Measurements from ENCODE around the gene RMDN3. TPM values are rescaled to one million over a fixed set of nuclear protein-coding genes. Genes with fewer than 3 reads are reported as not detected.

The RMDN3 gene
- polyA plus RNA-seq, 3 donors = 28.9 to 87.2 (median 41.9) TPM

- H3K27ac ChIP-seq (ENCODE audit: low read depth, low read length) = no peak overlapping the region
- WGBS, 3 donors = 79 to 95% (median 93%) methylated on average over 2 of the region's 2 CpGs
These were observed 31.1 kb downstream of the RMDN3 start for GRCh38 chr15:40723919-40724318.

GRCh38 chr15:40722934-40723333 is 32.1 kb downstream of the RMDN3 start:
- WGBS, 3 donors = 78 to 95% (median 95%) methylated on average over 2 of the region's 2 CpGs

GRCh38 chr15:40722354-40722753 is 32.7 kb downstream of the RMDN3 start:
- H3K27ac ChIP-seq (ENCODE audit: low read depth, low read length) = no peak overlapping the region
- 90 to 94% (median 93%) methylated on average over 4 of the region's 4 CpGs for WGBS, 3 donors

More at GRCh38 chr15:40722934-40723333, 32.1 kb downstream of the RMDN3 start:
- no peak overlapping the region for H3K27ac ChIP-seq (ENCODE audit: low read depth, low read length)

GRCh38 chr15:40721701-40722100 is 33.4 kb downstream of the RMDN3 start:
- 66 to 79% (median 79%) methylated on average over 1 of the region's 1 CpG for WGBS, 3 donors
- H3K27ac ChIP-seq (ENCODE audit: low read depth, low read length) = no peak overlapping the region

GRCh38 chr15:40716165-40716564 is 38.9 kb downstream of the RMDN3 start:
- 89 to 93% (median 89%) methylated on average over 6 of the region's 6 CpGs for WGBS, 3 donors

GRCh38 chr15:40714144-40714543 is 40.9 kb downstream of the RMDN3 start:
- no peak overlapping the region for H3K27ac ChIP-seq (ENCODE audit: low read depth, low read length)
- 35 to 68% (median 49%) methylated on average over 2 of the region's 2 CpGs for WGBS, 3 donors

More at GRCh38 chr15:40716165-40716564, 38.9 kb downstream of the RMDN3 start:
- H3K27ac ChIP-seq (ENCODE audit: low read depth, low read length) = no peak overlapping the region

- WGBS, 3 donors = 84 to 92% (median 88%) methylated on average over 2 of the region's 2 CpGs
- H3K27ac ChIP-seq (ENCODE audit: low read depth, low read length) = no peak overlapping the region
These were observed 48.9 kb downstream of the RMDN3 start for GRCh38 chr15:40706121-40706520.

- H3K27ac ChIP-seq (ENCODE audit: low read depth, low read length) = no peak overlapping the region
- 88 to 91% (median 91%) methylated on average over 7 of the region's 7 CpGs for WGBS, 3 donors
These were observed 53.0 kb downstream of the RMDN3 start for GRCh38 chr15:40702077-40702476.

- 92 to 94% (median 92%) methylated on average over 7 of the region's 7 CpGs for WGBS, 3 donors
- H3K27ac ChIP-seq (ENCODE audit: low read depth, low read length) = no peak overlapping the region
These were observed 57.1 kb downstream of the RMDN3 start for GRCh38 chr15:40697916-40698315.

GRCh38 chr15:40696228-40696627 is 58.8 kb downstream of the RMDN3 start:
- WGBS, 3 donors = 77 to 84% (median 78%) methylated on average over 11 of the region's 11 CpGs
- H3K27ac ChIP-seq (ENCODE audit: low read depth, low read length) = no peak overlapping the region

- WGBS, 3 donors = 0% methylated on average over 24 of the region's 24 CpGs
- H3K27ac ChIP-seq (ENCODE audit: low read depth, low read length) = no peak overlapping the region
These were observed 59.6 kb downstream of the RMDN3 start for GRCh38 chr15:40695469-40695890.

- 0% methylated on average over 68 to 81 of the region's 81 CpGs for WGBS, 3 donors
- H3K27ac ChIP-seq (ENCODE audit: low read depth, low read length) = peak within 1 kb of the TSS; percentile 73
These were observed 60.2 kb downstream of the RMDN3 start, which contains the start of gene RAD51 for GRCh38 chr15:40694688-40695468. Gene RAD51, plus strand, starts transcription at chr15:40695174. Its CDS starts 3,585 bp downstream, at chr15:40698759.

- 24 to 30% (median 29%) methylated on average over 31 of the region's 31 CpGs for WGBS, 3 donors
These were observed 61.0 kb downstream of the RMDN3 start for GRCh38 chr15:40693904-40694687.

GRCh38 chr15:40691737-40692136 is 63.3 kb downstream of the RMDN3 start:
- WGBS, 3 donors = 89 to 96% (median 93%) methylated on average over 4 of the region's 4 CpGs

More at GRCh38 chr15:40693904-40694687, 61.0 kb downstream of the RMDN3 start:
- H3K27ac ChIP-seq (ENCODE audit: low read depth, low read length) = peak overlapping the region; percentile 73

GRCh38 chr15:40688932-40689799 is 65.9 kb downstream of the RMDN3 start:
- H3K27ac ChIP-seq (ENCODE audit: low read depth, low read length) = no peak overlapping the region
- 88 to 92% (median 91%) methylated on average over 9 of the region's 9 CpGs for WGBS, 3 donors

More at GRCh38 chr15:40691737-40692136, 63.3 kb downstream of the RMDN3 start:
- H3K27ac ChIP-seq (ENCODE audit: low read depth, low read length) = no peak overlapping the region
